MM.1S (cell line): ENCODE measurements around the gene SRC.
A peak's percentile ranks its signal among the peaks of the same experiment; 100 is the strongest.

Source experiments
- DNase-seq: peaks from one replicate; pipeline ENCODE4 v3.0.0-alpha.2; 2015
- H2AFZ ChIP-seq: fragments of 300-600 bp; sonication (generic); 2 replicates; pipeline ENCODE4 v1.6.0; 2016; ENCODE audit warnings: antibody characterized with exemption, low read length
- H3F3A ChIP-seq: fragments of 300-600 bp; sonication (generic); 2 replicates; pipeline ENCODE4 v1.6.1; 2016; ENCODE audit warnings: mild to moderate bottlenecking, antibody characterized with exemption, low read length, moderate library complexity, mixed read lengths; ENCODE audit not compliant: insufficient read depth
- H3K27ac ChIP-seq: fragments of 300-600 bp; sonication (generic); 2 replicates; pipeline ENCODE4 v1.5.1; 2016; ENCODE audit warnings: mild to moderate bottlenecking, low read length
- H3K27me3 ChIP-seq: fragments of 300-600 bp; sonication (generic); replicated peaks from 2 replicates; pipeline ENCODE4 v1.6.0; 2016; ENCODE audit warnings: low read length; ENCODE audit not compliant: insufficient read depth
- H3K36me3 ChIP-seq: fragments of 300-600 bp; sonication (generic); replicated peaks from 2 replicates; pipeline ENCODE4 v1.6.1; 2016; ENCODE audit warnings: mild to moderate bottlenecking, low read length, mixed read lengths; ENCODE audit not compliant: insufficient read depth
- H3K4me1 ChIP-seq: fragments of 300-600 bp; sonication (generic); 2 replicates; pipeline ENCODE4 v1.6.1; 2016; ENCODE audit warnings: low read length, mixed read lengths
- H3K4me2 ChIP-seq: fragments of 300-600 bp; sonication (generic); 2 replicates; pipeline ENCODE4 v1.6.0; 2016; ENCODE audit warnings: low read depth, low read length
- H3K4me3 ChIP-seq: fragments of 300-600 bp; sonication (generic); 2 replicates; pipeline ENCODE4 v1.5.1; 2016; ENCODE audit warnings: low read length, mixed read lengths
- H3K79me2 ChIP-seq: fragments of 300-600 bp; sonication (generic); 2 replicates; pipeline ENCODE4 v1.6.1; 2016; ENCODE audit warnings: mixed run types, low read length, mixed read lengths
- H3K9ac ChIP-seq: fragments of 300-600 bp; sonication (generic); 2 replicates; pipeline ENCODE4 v1.6.1; 2016; ENCODE audit warnings: low read length, mixed read lengths
- H3K9me2 ChIP-seq: fragments of 300-600 bp; sonication (generic); replicated peaks from 2 replicates; pipeline ENCODE4 v1.6.1; 2016; ENCODE audit warnings: mild to moderate bottlenecking, low read length, mixed read lengths; ENCODE audit not compliant: insufficient read depth
- H3K9me3 ChIP-seq: fragments of 300-600 bp; sonication (generic); replicated peaks from 2 replicates; pipeline ENCODE4 v1.6.1; 2016; ENCODE audit warnings: mild to moderate bottlenecking, low read length, mixed read lengths; ENCODE audit not compliant: insufficient read depth
- H4K20me1 ChIP-seq: fragments of 300-600 bp; sonication (generic); 2 replicates; pipeline ENCODE4 v1.6.1; 2016; ENCODE audit warnings: mild to moderate bottlenecking, low read length, moderate library complexity, mixed read lengths; ENCODE audit not compliant: insufficient read depth
- EZH2 ChIP-seq: fragments of 300-600 bp; sonication (generic); optimal IDR thresholded peaks from 2 replicates; pipeline ENCODE3; 2017; ENCODE audit warnings: low read depth, mild to moderate bottlenecking, antibody characterized with exemption, low read length, mixed read lengths
- EZH2phosphoT487 ChIP-seq: fragments of 300-600 bp; sonication (generic); IDR thresholded peaks from 2 replicates; pipeline ENCODE4 v1.6.1; 2018; ENCODE audit warnings: antibody characterized with exemption, low read length
- TF ChIP-seq, protein P1 (sequence below): fragments of 300-600 bp; sonication (generic); IDR thresholded peaks from 2 replicates; pipeline ENCODE4 v1.5.1; 2016; ENCODE audit warnings: antibody characterized with exemption, low read length, mixed read lengths

The SRC gene

GRCh38 chr20:37305839-37306238, 40.1 kb upstream of the SRC start:
- Histone ChIP-seq H3K9ac (no peak overlapping the region), H3K4me2 (no peak overlapping the region), H3K9me3 (no peaks in the 10 kb centered on the region), H4K20me1 (no peaks in the 10 kb centered on the region), H3K9me2 (no peaks in the 10 kb centered on the region), H3K27ac (no peak overlapping the region), H3K79me2 (peaks cover 31% of the 10 kb centered on the region), H2AFZ (no peak overlapping the region), H3K36me3 (no peaks in the 10 kb centered on the region), H3K4me3 (no peak overlapping the region), H3K4me1 (peaks cover 20% of the 10 kb centered on the region), H3K27me3 (no peaks in the 10 kb centered on the region), H3F3A (peaks cover 17% of the 10 kb centered on the region)
- TF ChIP-seq, protein P1, sequence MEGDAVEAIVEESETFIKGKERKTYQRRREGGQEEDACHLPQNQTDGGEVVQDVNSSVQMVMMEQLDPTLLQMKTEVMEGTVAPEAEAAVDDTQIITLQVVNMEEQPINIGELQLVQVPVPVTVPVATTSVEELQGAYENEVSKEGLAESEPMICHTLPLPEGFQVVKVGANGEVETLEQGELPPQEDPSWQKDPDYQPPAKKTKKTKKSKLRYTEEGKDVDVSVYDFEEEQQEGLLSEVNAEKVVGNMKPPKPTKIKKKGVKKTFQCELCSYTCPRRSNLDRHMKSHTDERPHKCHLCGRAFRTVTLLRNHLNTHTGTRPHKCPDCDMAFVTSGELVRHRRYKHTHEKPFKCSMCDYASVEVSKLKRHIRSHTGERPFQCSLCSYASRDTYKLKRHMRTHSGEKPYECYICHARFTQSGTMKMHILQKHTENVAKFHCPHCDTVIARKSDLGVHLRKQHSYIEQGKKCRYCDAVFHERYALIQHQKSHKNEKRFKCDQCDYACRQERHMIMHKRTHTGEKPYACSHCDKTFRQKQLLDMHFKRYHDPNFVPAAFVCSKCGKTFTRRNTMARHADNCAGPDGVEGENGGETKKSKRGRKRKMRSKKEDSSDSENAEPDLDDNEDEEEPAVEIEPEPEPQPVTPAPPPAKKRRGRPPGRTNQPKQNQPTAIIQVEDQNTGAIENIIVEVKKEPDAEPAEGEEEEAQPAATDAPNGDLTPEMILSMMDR: no peak
- no peak for TF ChIP-seq EZH2
- no peak for TF ChIP-seq EZH2phosphoT487
- no peak for DNase-seq

- Histone ChIP-seq H3K4me3 (peak overlapping the region; percentile 23), H3F3A (peaks cover 17% of the 10 kb centered on the region), H3K9me3 (no peaks in the 10 kb centered on the region), H3K4me1 (peaks cover 20% of the 10 kb centered on the region), H3K4me2 (peak overlapping the region; percentile 82), H3K9ac (peak overlapping the region; percentile 66), H3K27ac (peak overlapping the region; percentile 95), H3K79me2 (peaks cover 30% of the 10 kb centered on the region), H3K27me3 (no peaks in the 10 kb centered on the region), H3K9me2 (no peaks in the 10 kb centered on the region), H4K20me1 (no peaks in the 10 kb centered on the region), H3K36me3 (no peaks in the 10 kb centered on the region), H2AFZ (peak overlapping the region; percentile 42; the same call in 1 of the 2 replicates)
- DNase-seq: peak; percentile 92
- TF ChIP-seq, protein P1: no peak
- TF ChIP-seq EZH2: no peak
- TF ChIP-seq EZH2phosphoT487: no peak
Observed at GRCh38 chr20:37308086-37309050, 37.6 kb upstream of the SRC start.

DNA sequence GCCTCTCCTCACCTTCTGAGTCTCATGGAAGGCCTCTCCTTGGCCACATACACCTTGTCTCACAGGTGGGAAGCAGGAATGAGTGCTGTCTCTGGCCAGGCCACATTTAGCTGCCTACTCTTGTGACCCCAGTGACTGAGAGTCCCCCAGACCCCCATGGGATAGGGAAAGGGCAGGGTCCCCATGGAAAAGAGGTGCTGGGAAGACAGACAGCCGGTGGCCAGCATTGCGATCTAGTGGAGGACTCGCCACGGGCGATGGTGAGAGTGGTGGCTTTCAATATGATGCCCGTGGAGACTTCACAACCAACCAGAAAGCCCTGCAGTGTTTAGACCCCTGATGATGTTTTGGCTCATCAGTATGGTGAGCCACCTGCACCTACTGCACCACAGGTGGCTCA, 36.6 kb upstream of the SRC start:
- H3K9me2 ChIP-seq: no peaks in the 10 kb centered on the region
- peak overlapping the region; percentile 23 for H3K4me3 ChIP-seq
- no peak for DNase-seq
- H3K27me3 ChIP-seq: no peaks in the 10 kb centered on the region
- H3K9me3 ChIP-seq: no peaks in the 10 kb centered on the region
- H3K4me2 ChIP-seq: peak overlapping the region; percentile 82
- peaks cover 31% of the 10 kb centered on the region for H3K79me2 ChIP-seq
- H3K9ac ChIP-seq: peak overlapping the region; percentile 60
- 0 out of 2 replicates have a peak overlapping the region, but pooled peaks have one; percentile 18 for H2AFZ ChIP-seq
- H4K20me1 ChIP-seq: no peaks in the 10 kb centered on the region
- H3K4me1 ChIP-seq: peaks cover 20% of the 10 kb centered on the region
- TF ChIP-seq EZH2phosphoT487: no peak
- TF ChIP-seq, protein P1: no peak
- TF ChIP-seq EZH2: no peak
- H3K27ac ChIP-seq: peak overlapping the region; percentile 95
- no peaks in the 10 kb centered on the region for H3K36me3 ChIP-seq
- peaks cover 17% of the 10 kb centered on the region for H3F3A ChIP-seq
